ENCODE data around the gene TTLL9. TPM values are rescaled to one million over a fixed set of nuclear protein-coding genes. Genes with fewer than 3 reads are reported as not detected.
A peak's percentile ranks its signal among the peaks of the same experiment; 100 is the strongest.
"Not testable (repeated sequence)": the region's sequence is repeated elsewhere in the genome, so short reads cannot be mapped to it uniquely, and the experiment has no call there.

TTLL9 gene
- total RNA-seq, 6 experiments from 2014 or later = not detected

GRCh38 chr20:31918466-31919105 is 48.2 kb downstream of the TTLL9 start:
- Histone ChIP-seq H3K36me3 (no peaks in the 10 kb centered on the region), H3K27me3 (no peaks in the 10 kb centered on the region), H3K9me3 (no peaks in the 10 kb centered on the region), H3K4me3 (no peak overlapping the region), H3K4me1 (no peaks in the 10 kb centered on the region), H3K27ac (no peak overlapping the region)
- WGBS (ENCODE audit: insufficient coverage, low coverage, low lambda C conversion rate, missing lambda C conversion rate) = 66% methylated on average over 7 of the region's 7 CpGs
- intact Hi-C loops (cut with DNase I) = no loop called here
- TF ChIP-seq CTCF (IDR thresholded peaks at IDR 0.05) (no peak), POLR2A (IDR thresholded peaks at IDR 0.05) (no peak)
- DNase-seq (peak in 1 of 3 donors; percentile 35), ATAC-seq (no peak)

- Histone ChIP-seq H3K27me3 (no peaks in the 10 kb centered on the region), H3K4me3 (no peak overlapping the region), H3K4me1 (no peaks in the 10 kb centered on the region), H3K36me3 (no peaks in the 10 kb centered on the region), H3K27ac (no peak overlapping the region), H3K9me3 (no peaks in the 10 kb centered on the region)
- intact Hi-C loops (cut with DNase I) = no loop called here
- DNase-seq (peak in 1 of 3 donors; percentile 21), ATAC-seq (no peak)
- 39% methylated on average over 6 of the region's 6 CpGs for WGBS (ENCODE audit: insufficient coverage, low coverage, low lambda C conversion rate, missing lambda C conversion rate)
- TF ChIP-seq POLR2A (IDR thresholded peaks at IDR 0.05) (no peak), CTCF (IDR thresholded peaks at IDR 0.05) (no peak)
These were observed 49.1 kb downstream of the TTLL9 start for GRCh38 chr20:31919410-31920155.

- ATAC-seq (no peak), DNase-seq (no peak)
- Histone ChIP-seq H3K27ac (no peak overlapping the region), H3K36me3 (no peaks in the 10 kb centered on the region), H3K27me3 (no peaks in the 10 kb centered on the region), H3K4me3 (no peak overlapping the region), H3K4me1 (no peaks in the 10 kb centered on the region), H3K9me3 (no peaks in the 10 kb centered on the region)
- TF ChIP-seq POLR2A (IDR thresholded peaks at IDR 0.05) (no peak), CTCF (IDR thresholded peaks at IDR 0.05) (no peak)
- intact Hi-C loops (cut with DNase I) = no loop called here
- 53% methylated on average over 3 of the region's 11 CpGs for WGBS (ENCODE audit: insufficient coverage, low coverage, low lambda C conversion rate, missing lambda C conversion rate)
These were observed 49.9 kb downstream of the TTLL9 start for GRCh38 chr20:31920275-31920855.

- H3K27ac ChIP-seq; H3K4me1 ChIP-seq; H3K9me3 ChIP-seq; ATAC-seq; H3K4me3 ChIP-seq; DNase-seq; intact Hi-C loops (cut with DNase I); H3K36me3 ChIP-seq; H3K27me3 ChIP-seq: not testable (repeated sequence)
- 75% methylated on average over 5 of the region's 5 CpGs for WGBS (ENCODE audit: insufficient coverage, low coverage, low lambda C conversion rate, missing lambda C conversion rate)
These were observed 51.0 kb downstream of the TTLL9 start for GRCh38 chr20:31921480-31921879.

- TF ChIP-seq POLR2A (IDR thresholded peaks at IDR 0.05) (no peak), CTCF (IDR thresholded peaks at IDR 0.05) (no peak)
- Histone ChIP-seq H3K4me1 (no peaks in the 10 kb centered on the region), H3K36me3 (no peaks in the 10 kb centered on the region), H3K4me3 (no peak overlapping the region), H3K27me3 (no peaks in the 10 kb centered on the region), H3K27ac (no peak overlapping the region), H3K9me3 (no peaks in the 10 kb centered on the region)
- ATAC-seq = no peak
- intact Hi-C loops (cut with DNase I) = no loop called here
- no peak for DNase-seq
- 37% methylated on average over 4 of the region's 4 CpGs for WGBS (ENCODE audit: insufficient coverage, low coverage, low lambda C conversion rate, missing lambda C conversion rate)
These were observed 51.7 kb downstream of the TTLL9 start for GRCh38 chr20:31922181-31922580.

Data from right lobe of liver (tissue), 6 donors.